Activated CD4-positive, alpha-beta memory T cell treated with anti-CD3 and anti-CD28 coated beads for 36 hours (primary cell): ENCODE results near the gene ERMAP. TPM values are rescaled to one million over a fixed set of nuclear protein-coding genes. Genes with fewer than 3 reads are reported as not detected.

ENCODE experiments used
- CTCF ChIA-PET: fragments of 350-600 bp; sonication (Branson Sonifier 250); formaldehyde crosslinking; loops from one replicate; lab custom pipeline; 2021; ENCODE audit warnings: antibody characterized with exemption, inconsistent platforms; lab: Charles Lee
- POLR2A ChIA-PET: fragments of 350-600 bp; sonication (Branson Sonifier 250); formaldehyde crosslinking; loops from one replicate; lab custom pipeline; 2021; ENCODE audit warnings: antibody characterized with exemption; lab: Charles Lee
- DNase-seq: peaks from one replicate; pipeline ENCODE4 v3.0.0-alpha.2; 2020
- H3K27ac Mint-ChIP-seq: one replicate; pipeline ENCODE4 v1.8.0; 2021; ENCODE audit warnings: mixed read lengths
- H3K27me3 Mint-ChIP-seq: one replicate; pipeline ENCODE4 v1.8.0; 2021; ENCODE audit warnings: mixed read lengths
- H3K36me3 Mint-ChIP-seq: one replicate; pipeline ENCODE4 v1.8.0; 2021; ENCODE audit warnings: mixed read lengths
- H3K4me1 Mint-ChIP-seq: one replicate; pipeline ENCODE4 v1.8.0; 2021; ENCODE audit warnings: low read depth, mixed read lengths
- H3K4me3 Mint-ChIP-seq: one replicate; pipeline ENCODE4 v1.8.0; 2021; ENCODE audit warnings: mild to moderate bottlenecking, mixed read lengths
- H3K9me3 Mint-ChIP-seq: one replicate; pipeline ENCODE4 v1.8.0; 2021; ENCODE audit warnings: mixed read lengths
- intact Hi-C: fragments of 100-400 bp; cut with micrococcal nuclease; formaldehyde crosslinking; loops from one replicate; pipeline ENCODE4 v1.15.1; 2023
- total RNA-seq, 2 experiments: library from RNA; stranded (reverse); gene quantifications; one replicate each; pipeline ENCODE4 v1.2.3, GENCODE V29; 2021

ERMAP gene
- total RNA-seq, 2 experiments from 2014 or later, result 3.4 to 4.5 TPM

DNA sequence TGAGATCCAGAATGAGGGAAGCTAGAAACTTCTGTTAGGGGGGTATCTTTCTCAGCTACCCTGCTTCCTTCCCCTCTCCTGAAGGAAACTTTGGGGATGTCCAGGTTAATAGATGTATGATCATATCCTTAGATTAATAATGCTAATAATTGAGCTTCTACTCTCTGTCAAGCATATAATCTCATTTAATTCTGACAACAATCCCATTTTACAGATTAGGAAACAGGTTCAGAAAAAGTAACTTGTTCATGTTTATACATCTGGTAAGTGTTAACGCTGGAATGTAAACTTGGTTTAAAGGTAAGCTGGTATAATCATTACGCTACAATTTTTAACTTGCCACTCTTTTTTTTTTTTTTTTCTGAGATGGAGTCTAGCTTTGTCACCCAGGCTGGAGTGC is 33.8 kb upstream of the ERMAP start:
- Mint-ChIP-seq H3K4me3 (no peak overlapping the region), H3K27me3 (no peaks in the 10 kb centered on the region), H3K4me1 (peaks cover 12% of the 10 kb centered on the region), H3K36me3 (peaks cover 13% of the 10 kb centered on the region), H3K9me3 (no peaks in the 10 kb centered on the region), H3K27ac (no peak overlapping the region)
- CTCF ChIA-PET, result interaction anchor here (0.8 to 1.6 kb wide), 2 partner anchors 17 to 38 kb away, joined by 3 to 5 read pairs; partner anchors contain the start of genes C1orf50 and P3H1
- no peak for DNase-seq
- intact Hi-C loops, result no loop called here
- POLR2A ChIA-PET, result interaction anchor here (0.6 to 0.9 kb wide), 3 partner anchors 16 to 869 kb away, joined by 3 read pairs; partner anchors contain the start of genes C1orf50 and P3H1

DNA sequence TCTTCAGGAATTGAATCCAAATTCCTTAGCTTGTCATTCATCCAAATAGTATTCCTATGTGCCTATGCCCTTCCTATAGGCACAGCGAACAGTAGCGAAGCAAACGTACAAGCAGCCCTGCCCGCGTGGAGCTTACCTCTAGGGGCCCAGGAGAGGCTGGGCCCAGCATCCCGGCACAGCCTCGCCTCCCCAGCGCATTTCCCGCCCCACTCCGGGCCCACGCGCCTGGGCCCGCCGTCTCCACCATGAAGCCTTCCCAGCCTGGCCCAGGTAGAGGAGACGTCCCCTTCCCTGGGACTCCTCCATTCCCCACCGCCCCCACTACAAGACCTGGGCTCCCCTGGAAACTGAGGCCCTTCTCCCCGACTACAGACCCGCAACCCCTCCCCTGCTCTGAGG is 32.4 kb upstream of the ERMAP start:
- no peak overlapping the region for H3K4me3 Mint-ChIP-seq
- peaks cover 10% of the 10 kb centered on the region for H3K4me1 Mint-ChIP-seq
- H3K9me3 Mint-ChIP-seq, result no peaks in the 10 kb centered on the region

GRCh38 chr1:42784946-42785693 is 31.8 kb upstream of the ERMAP start, which contains the start of gene TMEM269:
Gene TMEM269 (plus strand): TSS chr1:42784991. CDS start chr1:42789894, 4,903 bp downstream.
- Mint-ChIP-seq H3K9me3 (no peaks in the 10 kb centered on the region), H3K36me3 (peaks cover 9% of the 10 kb centered on the region), H3K4me1 (peaks cover 10% of the 10 kb centered on the region), H3K4me3 (peak within 1 kb of the TSS; percentile 40), H3K27ac (no peak within 1 kb of the TSS), H3K27me3 (no peaks in the 10 kb centered on the region)
- intact Hi-C loops, result no loop called here
- POLR2A ChIA-PET, result interaction anchor here (1.3 kb wide), 1 partner anchor 18 kb away, joined by 4 read pairs; the partner anchor contains the start of genes C1orf50 and P3H1
- CTCF ChIA-PET, result no interaction called here
- DNase-seq, result peak; percentile 78

More for the DNA sequence above, 32.4 kb upstream of the ERMAP start:
- H3K27ac Mint-ChIP-seq, result no peak overlapping the region
- ChIA-PET POLR2A (no interaction called here), CTCF (no interaction called here)
- H3K36me3 Mint-ChIP-seq, result peaks cover 10% of the 10 kb centered on the region
- H3K27me3 Mint-ChIP-seq, result no peaks in the 10 kb centered on the region
- DNase-seq, result no peak
- intact Hi-C loops, result no loop called here

- Mint-ChIP-seq H3K4me3 (peak overlapping the region; percentile 40), H3K27ac (no peak overlapping the region), H3K27me3 (no peaks in the 10 kb centered on the region), H3K9me3 (no peaks in the 10 kb centered on the region), H3K36me3 (peaks cover 3% of the 10 kb centered on the region), H3K4me1 (peaks cover 10% of the 10 kb centered on the region)
- no peak for DNase-seq
- POLR2A ChIA-PET, result interaction anchor here (1.3 kb wide), 1 partner anchor 19 kb away, joined by 4 read pairs; the partner anchor contains the start of genes C1orf50 and P3H1
- intact Hi-C loops, result no loop called here
- CTCF ChIA-PET, result no interaction called here
Observed at GRCh38 chr1:42786097-42786496, 30.8 kb upstream of the ERMAP start.

- CTCF ChIA-PET, result no interaction called here
- POLR2A ChIA-PET, result no interaction called here
- no peak overlapping the region for H3K4me3 Mint-ChIP-seq
- H3K9me3 Mint-ChIP-seq, result no peaks in the 10 kb centered on the region
- intact Hi-C loops, result no loop called here
- H3K27me3 Mint-ChIP-seq, result no peaks in the 10 kb centered on the region
- no peak for DNase-seq
- H3K27ac Mint-ChIP-seq, result no peak overlapping the region
- H3K4me1 Mint-ChIP-seq, result peaks cover 10% of the 10 kb centered on the region
- no peaks in the 10 kb centered on the region for H3K36me3 Mint-ChIP-seq
Observed at GRCh38 chr1:42788021-42788420, 28.9 kb upstream of the ERMAP start.

- Mint-ChIP-seq H3K27ac (no peak overlapping the region), H3K4me3 (no peak overlapping the region), H3K36me3 (no peaks in the 10 kb centered on the region), H3K27me3 (no peaks in the 10 kb centered on the region), H3K9me3 (no peaks in the 10 kb centered on the region), H3K4me1 (no peaks in the 10 kb centered on the region)
- ChIA-PET CTCF (interaction anchor here (0.6 to 1.5 kb wide), 2 partner anchors 129 to 280 kb away, joined by 3 to 5 read pairs; no protein-coding TSS in a partner anchor), POLR2A (interaction anchor here (0.9 kb wide), 1 partner anchor 27 kb away, joined by 3 read pairs; the partner anchor contains the start of genes C1orf50 and P3H1)
- DNase-seq, result no peak
- intact Hi-C loops, result no loop called here
Observed at GRCh38 chr1:42793824-42794223, 23.1 kb upstream of the ERMAP start.

GRCh38 chr1:42797414-42797813 is 19.5 kb upstream of the ERMAP start:
- H3K4me3 Mint-ChIP-seq, result no peak overlapping the region

DNA sequence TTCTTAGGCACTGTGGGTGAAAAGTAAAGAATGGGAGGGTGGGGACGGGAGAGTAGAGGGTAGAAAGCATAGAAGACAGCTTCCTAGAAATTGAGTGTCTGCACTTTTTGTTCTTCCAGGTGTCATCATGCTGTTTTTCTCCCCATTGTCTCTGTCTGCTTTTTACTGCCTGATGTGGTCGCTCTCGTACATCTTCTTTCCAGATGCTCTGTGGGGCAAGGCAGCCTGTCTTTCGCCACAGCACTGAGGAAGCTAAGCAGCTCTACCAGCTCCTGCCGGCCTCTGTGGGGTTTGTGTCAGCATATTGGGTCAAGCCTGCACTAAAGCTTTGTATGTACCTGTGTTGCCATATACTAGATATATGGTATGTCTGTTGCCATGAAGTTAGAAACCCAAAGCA is 18.9 kb upstream of the ERMAP start:
- H3K27ac Mint-ChIP-seq, result no peak overlapping the region
- H3K36me3 Mint-ChIP-seq, result no peaks in the 10 kb centered on the region
- no peak for DNase-seq
- ChIA-PET POLR2A (no interaction called here), CTCF (interaction anchor here (1.1 kb wide), 1 partner anchor 276 kb away, joined by 3 read pairs; no protein-coding TSS in a partner anchor)
- H3K27me3 Mint-ChIP-seq, result no peaks in the 10 kb centered on the region
- H3K4me3 Mint-ChIP-seq, result no peak overlapping the region
- intact Hi-C loops, result no loop called here
- no peaks in the 10 kb centered on the region for H3K9me3 Mint-ChIP-seq
- no peaks in the 10 kb centered on the region for H3K4me1 Mint-ChIP-seq

More at GRCh38 chr1:42797414-42797813, 19.5 kb upstream of the ERMAP start:
- no peaks in the 10 kb centered on the region for H3K27me3 Mint-ChIP-seq
- POLR2A ChIA-PET, result no interaction called here
- H3K27ac Mint-ChIP-seq, result no peak overlapping the region
- no peaks in the 10 kb centered on the region for H3K4me1 Mint-ChIP-seq
- H3K9me3 Mint-ChIP-seq, result no peaks in the 10 kb centered on the region
- CTCF ChIA-PET, result interaction anchor here (1.1 kb wide), 1 partner anchor 276 kb away, joined by 3 read pairs; no protein-coding TSS in a partner anchor
- intact Hi-C loops, result no loop called here
- no peak for DNase-seq
- no peaks in the 10 kb centered on the region for H3K36me3 Mint-ChIP-seq

DNA sequence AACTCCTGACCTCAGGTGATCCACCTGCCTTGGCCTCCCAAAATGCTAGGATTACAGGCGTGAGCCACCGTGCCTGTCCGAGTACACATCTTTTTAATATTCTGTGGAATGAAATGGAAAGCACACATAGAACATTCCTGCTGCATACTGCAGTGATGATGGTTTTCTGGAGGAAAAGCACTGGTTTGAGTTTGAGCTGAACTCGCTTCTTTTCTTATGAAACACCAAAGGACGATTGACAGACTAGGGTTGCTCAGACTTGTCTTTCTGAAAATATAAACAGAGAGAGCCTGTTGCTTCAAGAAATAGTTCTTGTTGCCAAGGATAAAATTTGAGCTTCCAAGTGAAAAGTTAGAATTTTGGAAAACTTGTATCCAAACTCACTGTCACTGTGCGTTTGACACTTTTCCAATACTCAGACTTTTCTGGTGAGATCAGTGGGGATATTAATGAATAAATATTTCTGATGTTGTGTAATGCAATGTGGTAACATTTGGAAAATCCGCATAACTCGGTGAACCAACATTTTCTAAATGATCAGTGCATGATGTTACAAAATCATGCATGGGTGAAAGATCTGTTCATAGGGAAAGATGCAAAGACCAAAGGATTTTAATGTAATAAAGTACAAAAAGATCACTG is 15.0 kb upstream of the ERMAP start:
- CTCF ChIA-PET, result no interaction called here
- intact Hi-C loops, result no loop called here
- no peak for DNase-seq
- no peak overlapping the region for H3K4me3 Mint-ChIP-seq
- peaks cover 8% of the 10 kb centered on the region for H3K36me3 Mint-ChIP-seq
- H3K27me3 Mint-ChIP-seq, result no peaks in the 10 kb centered on the region
- H3K27ac Mint-ChIP-seq, result no peak overlapping the region
- POLR2A ChIA-PET, result no interaction called here
- H3K9me3 Mint-ChIP-seq, result peaks cover 3% of the 10 kb centered on the region
- H3K4me1 Mint-ChIP-seq, result no peaks in the 10 kb centered on the region

GRCh38 chr1:42806171-42806570 is 10.8 kb upstream of the ERMAP start:
- intact Hi-C loops, result no loop called here
- H3K9me3 Mint-ChIP-seq, result peaks cover 3% of the 10 kb centered on the region
- DNase-seq, result no peak
- CTCF ChIA-PET, result no interaction called here
- peaks cover 3% of the 10 kb centered on the region for H3K4me1 Mint-ChIP-seq
- POLR2A ChIA-PET, result interaction anchor here (0.9 kb wide), 1 partner anchor 42 kb away, joined by 3 read pairs; no protein-coding TSS in a partner anchor
- peaks cover 8% of the 10 kb centered on the region for H3K36me3 Mint-ChIP-seq
- H3K4me3 Mint-ChIP-seq, result no peak overlapping the region
- H3K27ac Mint-ChIP-seq, result no peak overlapping the region
- H3K27me3 Mint-ChIP-seq, result no peaks in the 10 kb centered on the region

GRCh38 chr1:42806593-42806992 is 10.3 kb upstream of the ERMAP start:
- Mint-ChIP-seq H3K4me1 (peaks cover 3% of the 10 kb centered on the region), H3K36me3 (peaks cover 8% of the 10 kb centered on the region), H3K4me3 (no peak overlapping the region), H3K27me3 (no peaks in the 10 kb centered on the region), H3K9me3 (peaks cover 3% of the 10 kb centered on the region), H3K27ac (no peak overlapping the region)
- ChIA-PET POLR2A (interaction anchor here (0.9 kb wide), 1 partner anchor 43 kb away, joined by 3 read pairs; no protein-coding TSS in a partner anchor), CTCF (no interaction called here)
- DNase-seq, result no peak
- intact Hi-C loops, result no loop called here
